IPS-20b (cell line): ENCODE data around the gene PTPRM.
"Not testable (repeated sequence)": the region's sequence is repeated elsewhere in the genome, so short reads cannot be mapped to it uniquely, and the experiment has no call there.

Experiments
- H3K27ac ChIP-seq: one replicate; pipeline ENCODE4 v1.5.1; 2013; ENCODE audit warnings: low read length
- H3K27me3 ChIP-seq: 2 replicates; pipeline ENCODE4 v1.6.1; 2013; ENCODE audit warnings: mild to moderate bottlenecking, low read length, inconsistent platforms; ENCODE audit not compliant: insufficient read depth
- H3K36me3 ChIP-seq: 2 replicates; pipeline ENCODE4 v1.6.1; 2013; ENCODE audit warnings: low read depth, mild to moderate bottlenecking, inconsistent platforms, low read length, moderate library complexity; ENCODE audit not compliant: insufficient read depth
- H3K4me1 ChIP-seq: 2 replicates; pipeline ENCODE4 v1.6.1; 2013; ENCODE audit warnings: mild to moderate bottlenecking, control low read depth, inconsistent platforms, low read length, moderate library complexity; ENCODE audit not compliant: insufficient read depth
- H3K4me3 ChIP-seq: 2 replicates; pipeline ENCODE4 v1.5.1; 2013; ENCODE audit warnings: mild to moderate bottlenecking, low read length, inconsistent platforms
- H3K9ac ChIP-seq: 2 replicates; pipeline ENCODE4 v1.6.1; 2013; ENCODE audit warnings: low read depth, mild to moderate bottlenecking, inconsistent platforms, low read length, moderate library complexity
- H3K9me3 ChIP-seq: 2 replicates; pipeline ENCODE4 v1.6.1; 2013; ENCODE audit warnings: mild to moderate bottlenecking, low read depth, low read length, inconsistent platforms; ENCODE audit not compliant: insufficient read depth

PTPRM gene

GRCh38 chr18:8435376-8435775 lies 868.3 kb downstream of the PTPRM start:
- H3K27me3 ChIP-seq, result no peaks in the 10 kb centered on the region
- H3K36me3 ChIP-seq, result no peaks in the 10 kb centered on the region
- H3K27ac ChIP-seq, result no peak overlapping the region
- no peak overlapping the region for H3K9ac ChIP-seq
- H3K9me3 ChIP-seq, result peaks cover 4% of the 10 kb centered on the region; the same call in 1 of the 2 replicates
- H3K4me1 ChIP-seq, result no peaks in the 10 kb centered on the region
- H3K4me3 ChIP-seq, result no peak overlapping the region

GRCh38 chr18:8439055-8439454 lies 871.9 kb downstream of the PTPRM start:
- no peak overlapping the region for H3K9ac ChIP-seq

DNA sequence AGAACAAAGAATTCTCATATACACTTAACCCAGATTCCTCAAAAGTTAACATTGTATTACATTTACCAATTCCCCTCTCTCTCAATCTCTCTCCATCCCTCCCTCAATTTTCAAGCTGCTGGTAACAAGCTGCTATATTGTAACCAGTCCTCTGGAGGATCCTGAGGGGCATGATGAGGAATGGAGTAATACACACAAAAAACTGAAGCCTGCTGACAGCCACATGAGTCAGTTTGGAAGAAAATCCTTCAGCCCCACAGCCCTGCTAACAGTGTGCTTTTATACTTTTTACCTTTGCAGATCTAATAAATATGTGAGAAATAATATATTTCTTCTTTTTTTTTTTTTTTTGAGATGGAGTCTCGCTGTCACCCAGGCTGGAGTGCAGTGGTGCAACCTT lies 876.4 kb downstream of the PTPRM start:
- H3K4me3 ChIP-seq, result no peak overlapping the region
- H3K9me3 ChIP-seq, result peaks cover 4% of the 10 kb centered on the region
- H3K27me3 ChIP-seq, result no peaks in the 10 kb centered on the region
- no peaks in the 10 kb centered on the region for H3K36me3 ChIP-seq
- H3K27ac ChIP-seq, result no peak overlapping the region
- H3K4me1 ChIP-seq, result no peaks in the 10 kb centered on the region
- H3K9ac ChIP-seq, result no peak overlapping the region

More at GRCh38 chr18:8439055-8439454, 871.9 kb downstream of the PTPRM start:
- Histone ChIP-seq H3K9me3 (peaks cover 4% of the 10 kb centered on the region), H3K36me3 (no peaks in the 10 kb centered on the region), H3K4me1 (no peaks in the 10 kb centered on the region), H3K27ac (no peak overlapping the region), H3K4me3 (no peak overlapping the region), H3K27me3 (no peaks in the 10 kb centered on the region)

- not testable (repeated sequence) for H3K27ac ChIP-seq, H3K9ac ChIP-seq, H3K27me3 ChIP-seq, H3K4me3 ChIP-seq, H3K4me1 ChIP-seq, H3K36me3 ChIP-seq, H3K9me3 ChIP-seq
Measured at GRCh38 chr18:8446936-8447335, 879.8 kb downstream of the PTPRM start.

- Histone ChIP-seq H3K4me1 (no peaks in the 10 kb centered on the region), H3K4me3 (no peak overlapping the region), H3K27ac (no peak overlapping the region), H3K27me3 (no peaks in the 10 kb centered on the region), H3K9ac (no peak overlapping the region), H3K9me3 (no peaks in the 10 kb centered on the region), H3K36me3 (no peaks in the 10 kb centered on the region)
Measured at GRCh38 chr18:8448130-8448529, 881.0 kb downstream of the PTPRM start.

GRCh38 chr18:8450013-8450412 lies 882.9 kb downstream of the PTPRM start:
- Histone ChIP-seq H3K4me3 (no peak overlapping the region), H3K9ac (no peak overlapping the region), H3K27ac (no peak overlapping the region), H3K9me3 (no peaks in the 10 kb centered on the region), H3K4me1 (no peaks in the 10 kb centered on the region), H3K36me3 (no peaks in the 10 kb centered on the region), H3K27me3 (no peaks in the 10 kb centered on the region)

DNA sequence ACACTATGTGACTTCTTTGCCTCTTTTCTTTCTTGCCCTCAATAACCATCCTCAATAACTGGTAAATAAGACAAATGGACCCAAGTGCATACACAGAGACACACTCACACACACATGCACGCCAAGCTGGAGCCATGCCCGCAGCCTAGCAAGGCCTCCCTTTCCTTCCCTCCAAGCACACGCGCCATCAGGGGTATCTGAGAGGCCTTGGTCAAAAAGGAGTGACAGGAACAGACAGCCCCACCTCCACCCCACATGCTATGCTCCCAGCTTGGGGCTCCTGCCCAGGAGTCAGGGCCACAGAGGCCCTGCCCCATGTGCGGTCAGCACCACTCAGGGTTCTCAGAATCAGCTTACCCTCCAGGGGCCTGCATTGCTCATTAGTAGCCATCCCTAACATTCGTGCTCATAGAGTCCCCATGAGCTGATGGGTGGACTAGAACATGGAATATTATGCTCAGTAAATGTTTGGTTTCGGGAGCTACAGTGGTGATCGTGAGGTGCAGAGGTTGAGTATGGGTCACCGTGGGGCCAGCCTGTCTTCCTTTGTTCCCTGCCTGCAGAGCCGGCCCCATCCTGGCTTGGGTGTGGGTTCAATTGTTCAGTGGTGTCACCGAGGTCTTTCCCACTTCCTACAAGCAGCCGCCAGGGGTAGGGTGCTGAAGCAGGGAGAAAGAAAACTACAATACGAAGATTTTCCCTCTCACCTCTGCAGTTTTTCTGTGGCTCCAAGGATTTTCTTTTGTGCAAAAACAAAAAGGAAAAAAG lies 884.0 kb downstream of the PTPRM start:
- H3K9ac ChIP-seq, result no peak overlapping the region
- H3K4me1 ChIP-seq, result no peaks in the 10 kb centered on the region
- H3K4me3 ChIP-seq, result no peak overlapping the region
- H3K36me3 ChIP-seq, result no peaks in the 10 kb centered on the region
- H3K27ac ChIP-seq, result no peak overlapping the region
- H3K9me3 ChIP-seq, result no peaks in the 10 kb centered on the region
- no peaks in the 10 kb centered on the region for H3K27me3 ChIP-seq

DNA sequence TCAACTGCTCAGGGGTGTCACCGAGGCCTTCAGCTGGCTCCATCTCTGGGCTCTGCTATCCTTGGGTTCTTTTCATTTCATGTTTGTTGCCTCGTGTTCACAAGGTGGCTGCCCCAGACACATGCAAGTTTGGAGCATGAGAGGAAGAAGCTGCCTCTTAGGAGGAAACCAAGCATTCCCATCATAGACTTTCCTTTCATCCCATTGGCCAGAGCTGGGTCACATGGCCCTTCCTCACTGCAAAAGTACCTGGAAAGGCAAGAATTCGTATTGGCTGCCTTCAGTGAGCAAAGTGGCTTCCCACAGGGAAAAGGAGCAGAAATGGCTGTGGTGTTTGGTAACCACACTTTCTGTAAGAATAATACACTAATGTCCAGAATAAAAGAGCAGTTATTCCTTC lies 886.4 kb downstream of the PTPRM start:
- Histone ChIP-seq H3K4me1 (no peaks in the 10 kb centered on the region), H3K27me3 (no peaks in the 10 kb centered on the region), H3K27ac (no peak overlapping the region), H3K9ac (no peak overlapping the region), H3K4me3 (no peak overlapping the region), H3K9me3 (no peaks in the 10 kb centered on the region), H3K36me3 (no peaks in the 10 kb centered on the region)

GRCh38 chr18:8454136-8454535 lies 887.0 kb downstream of the PTPRM start:
- H3K27ac ChIP-seq, result no peak overlapping the region
- no peaks in the 10 kb centered on the region for H3K9me3 ChIP-seq

GRCh38 chr18:8455661-8456614 lies 888.8 kb downstream of the PTPRM start:
- Histone ChIP-seq H3K27me3 (no peaks in the 10 kb centered on the region), H3K4me1 (no peaks in the 10 kb centered on the region), H3K9me3 (peaks cover 5% of the 10 kb centered on the region), H3K27ac (no peak overlapping the region), H3K36me3 (no peaks in the 10 kb centered on the region), H3K9ac (no peak overlapping the region), H3K4me3 (no peak overlapping the region)

More at GRCh38 chr18:8454136-8454535, 887.0 kb downstream of the PTPRM start:
- no peaks in the 10 kb centered on the region for H3K36me3 ChIP-seq
- no peaks in the 10 kb centered on the region for H3K4me1 ChIP-seq
- no peak overlapping the region for H3K9ac ChIP-seq
- no peak overlapping the region for H3K4me3 ChIP-seq
- no peaks in the 10 kb centered on the region for H3K27me3 ChIP-seq
